MM.1S (cell line): Measurements from ENCODE around the gene NAA35.

Experiments used
- EZH2 ChIP-seq: fragments of 300-600 bp; sonication (generic); optimal IDR thresholded peaks from 2 replicates; pipeline ENCODE3; 2017; ENCODE audit warnings: low read depth, mild to moderate bottlenecking, antibody characterized with exemption, low read length, mixed read lengths
- EZH2phosphoT487 ChIP-seq: fragments of 300-600 bp; sonication (generic); IDR thresholded peaks from 2 replicates; pipeline ENCODE4 v1.6.1; 2018; ENCODE audit warnings: antibody characterized with exemption, low read length
- TF ChIP-seq, protein P1 (sequence below): fragments of 300-600 bp; sonication (generic); IDR thresholded peaks from 2 replicates; pipeline ENCODE4 v1.5.1; 2016; ENCODE audit warnings: antibody characterized with exemption, low read length, mixed read lengths

DNA sequence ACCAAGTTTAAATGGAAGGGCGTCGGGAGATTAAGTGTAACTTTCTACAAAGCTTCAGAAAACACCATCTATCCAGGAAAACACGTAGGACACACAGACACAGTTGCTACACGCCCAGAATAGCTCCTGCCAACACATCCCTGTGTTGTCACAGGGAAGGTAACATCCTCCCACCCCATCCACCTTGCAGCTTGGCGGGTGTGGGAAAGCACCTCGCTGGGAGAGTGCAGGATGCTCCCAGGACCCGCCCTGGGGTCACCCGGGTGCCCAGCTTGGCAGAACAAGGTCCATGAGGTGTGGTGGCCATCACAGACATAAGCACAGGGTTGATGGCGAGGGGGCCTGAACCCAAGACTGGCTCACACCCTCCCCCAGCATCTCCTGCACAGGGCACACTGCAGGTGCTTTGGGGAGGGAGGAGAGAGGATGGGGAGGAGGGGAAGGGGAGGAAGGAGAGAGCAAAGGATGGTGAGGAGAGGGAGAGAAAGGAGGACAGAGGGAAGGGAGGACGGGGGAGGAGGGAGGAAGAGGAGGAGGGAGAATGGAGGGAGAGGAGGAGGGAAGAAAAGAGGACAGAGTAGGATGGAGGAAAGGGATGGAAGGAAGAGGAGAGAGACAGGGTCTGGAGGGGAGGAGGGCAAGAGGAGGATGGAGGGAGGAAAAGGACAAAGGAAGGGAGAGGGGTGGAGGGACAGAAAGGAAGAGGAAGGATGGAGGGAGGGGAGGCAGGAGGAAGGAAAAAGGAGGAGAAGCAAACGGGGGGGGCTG lies 121.2 kb downstream of the NAA35 start:
- TF ChIP-seq, protein P1, sequence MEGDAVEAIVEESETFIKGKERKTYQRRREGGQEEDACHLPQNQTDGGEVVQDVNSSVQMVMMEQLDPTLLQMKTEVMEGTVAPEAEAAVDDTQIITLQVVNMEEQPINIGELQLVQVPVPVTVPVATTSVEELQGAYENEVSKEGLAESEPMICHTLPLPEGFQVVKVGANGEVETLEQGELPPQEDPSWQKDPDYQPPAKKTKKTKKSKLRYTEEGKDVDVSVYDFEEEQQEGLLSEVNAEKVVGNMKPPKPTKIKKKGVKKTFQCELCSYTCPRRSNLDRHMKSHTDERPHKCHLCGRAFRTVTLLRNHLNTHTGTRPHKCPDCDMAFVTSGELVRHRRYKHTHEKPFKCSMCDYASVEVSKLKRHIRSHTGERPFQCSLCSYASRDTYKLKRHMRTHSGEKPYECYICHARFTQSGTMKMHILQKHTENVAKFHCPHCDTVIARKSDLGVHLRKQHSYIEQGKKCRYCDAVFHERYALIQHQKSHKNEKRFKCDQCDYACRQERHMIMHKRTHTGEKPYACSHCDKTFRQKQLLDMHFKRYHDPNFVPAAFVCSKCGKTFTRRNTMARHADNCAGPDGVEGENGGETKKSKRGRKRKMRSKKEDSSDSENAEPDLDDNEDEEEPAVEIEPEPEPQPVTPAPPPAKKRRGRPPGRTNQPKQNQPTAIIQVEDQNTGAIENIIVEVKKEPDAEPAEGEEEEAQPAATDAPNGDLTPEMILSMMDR, result no peak
- no peak for TF ChIP-seq EZH2
- no peak for TF ChIP-seq EZH2phosphoT487
